Measurements from ENCODE around the gene SENP5. TPM values are rescaled to one million over a fixed set of nuclear protein-coding genes. Genes with fewer than 3 reads are reported as not detected.
"Not testable (repeated sequence)": the region's sequence is repeated elsewhere in the genome, so short reads cannot be mapped to it uniquely, and the experiment has no call there.

The SENP5 gene
- total RNA-seq, 1 experiment from 2014 or later, result 30.4 TPM

- no peak overlapping the region for H4K8ac ChIP-seq (replicated peaks; ENCODE audit: insufficient read length, low read depth, low read length)
- no peak overlapping the region for H2AFZ ChIP-seq (ENCODE audit: low read length)
- no peaks in the 10 kb centered on the region for H3K27me3 ChIP-seq (ENCODE audit: insufficient read depth, low read length)
- H3K79me2 ChIP-seq (ENCODE audit: insufficient read depth, low read length), result no peaks in the 10 kb centered on the region
- WGBS (ENCODE audit: extremely low coverage, insufficient read length, low lambda C conversion rate), result no CpG with 5 or more reads among the region's 6 CpGs
- no peaks in the 10 kb centered on the region for H3K23me2 ChIP-seq (ENCODE audit: insufficient read length, low read depth, low read length, poor library complexity, severe bottlenecking)
- Mint-ChIP-seq H3K4me3 (no peak overlapping the region), H3K27me3 (ENCODE audit: low read depth) (no peaks in the 10 kb centered on the region), H3K4me1 (no peaks in the 10 kb centered on the region), H3K9me3 (no peaks in the 10 kb centered on the region), H3K27ac (no peak overlapping the region), H3K36me3 (ENCODE audit: insufficient read depth in 1 of 3, low read depth in 3 of 3) (peaks cover 38 to 83% (median 66%) of the 10 kb centered on the region in 3 experiments)
- H3K4me2 ChIP-seq (ENCODE audit: insufficient read depth, insufficient read length, low read length), result no peak overlapping the region
- H2BK120ac ChIP-seq (ENCODE audit: low read depth, low read length, poor library complexity, severe bottlenecking), result no peak overlapping the region
- H3K4me1 ChIP-seq (ENCODE audit: insufficient read depth, low read length), result no peaks in the 10 kb centered on the region
- no peak overlapping the region for H2BK20ac ChIP-seq (ENCODE audit: low read depth, low read length, poor library complexity, severe bottlenecking)
- H3K9me3 ChIP-seq (ENCODE audit: control insufficient read depth, low read depth, low read length), result no peaks in the 10 kb centered on the region
- H2BK12ac ChIP-seq (ENCODE audit: insufficient read length, low read depth, low read length), result no peak overlapping the region
- H2BK15ac ChIP-seq (ENCODE audit: low read depth, low read length), result no peak overlapping the region
- DNase-seq, result no peak
- H3K9ac ChIP-seq (ENCODE audit: extremely low read depth, insufficient read length, low read length), result no peak overlapping the region
- no peak overlapping the region for H3K18ac ChIP-seq (ENCODE audit: insufficient read length, low read depth, low read length)
- no peaks in the 10 kb centered on the region for H3K79me1 ChIP-seq (ENCODE audit: insufficient read depth, low read depth, low read length, poor library complexity, severe bottlenecking)
- no peak overlapping the region for H3K56ac ChIP-seq (ENCODE audit: insufficient read length, low read depth, low read length)
- no peak overlapping the region for H3K27ac ChIP-seq (ENCODE audit: insufficient read length, low read depth, low read length)
- H4K5ac ChIP-seq (ENCODE audit: insufficient read length, low read depth, low read length), result no peak overlapping the region
- H2AK5ac ChIP-seq (ENCODE audit: insufficient read length, low read length), result no peak overlapping the region
- no peak for TF ChIP-seq CTCF (conservative IDR thresholded peaks at IDR 0.05)
- H3K4ac ChIP-seq (ENCODE audit: low read depth, low read length), result no peak overlapping the region
- no peak overlapping the region for H2BK5ac ChIP-seq (ENCODE audit: insufficient read length, low read length)
- H4K91ac ChIP-seq (ENCODE audit: insufficient read length, low read depth, low read length), result no peak overlapping the region
- H3T11ph ChIP-seq (ENCODE audit: low read length), result no peak overlapping the region
- no peak overlapping the region for H3K14ac ChIP-seq (ENCODE audit: insufficient read depth, low read length)
- no peak overlapping the region for H3K23ac ChIP-seq (ENCODE audit: insufficient read length, low read depth, low read length)
- H4K20me1 ChIP-seq (ENCODE audit: control insufficient read depth, insufficient read depth, insufficient read length), result no peaks in the 10 kb centered on the region
Observed at GRCh38 chr3:196821806-196822355, 45.8 kb upstream of the SENP5 start.

GRCh38 chr3:196829651-196830050, 38.1 kb upstream of the SENP5 start:
- not testable (repeated sequence) for H4K5ac ChIP-seq (ENCODE audit: insufficient read length, low read depth, low read length); H3K4ac ChIP-seq (ENCODE audit: low read depth, low read length); H3K23me2 ChIP-seq (ENCODE audit: insufficient read length, low read depth, low read length, poor library complexity, severe bottlenecking); H4K91ac ChIP-seq (ENCODE audit: insufficient read length, low read depth, low read length); H3K9me3 ChIP-seq (ENCODE audit: control insufficient read depth, low read depth, low read length); H2BK120ac ChIP-seq (ENCODE audit: low read depth, low read length, poor library complexity, severe bottlenecking); H3K4me1 Mint-ChIP-seq; H2AFZ ChIP-seq (ENCODE audit: low read length); H3K23ac ChIP-seq (ENCODE audit: insufficient read length, low read depth, low read length); H3K18ac ChIP-seq (ENCODE audit: insufficient read length, low read depth, low read length); H3K4me2 ChIP-seq (ENCODE audit: insufficient read depth, insufficient read length, low read length); H3K79me1 ChIP-seq (ENCODE audit: insufficient read depth, low read depth, low read length, poor library complexity, severe bottlenecking); DNase-seq; H4K8ac ChIP-seq (replicated peaks; ENCODE audit: insufficient read length, low read depth, low read length); H4K20me1 ChIP-seq (ENCODE audit: control insufficient read depth, insufficient read depth, insufficient read length); H3K27me3 ChIP-seq (ENCODE audit: insufficient read depth, low read length); H3K56ac ChIP-seq (ENCODE audit: insufficient read length, low read depth, low read length); H3K9me3 Mint-ChIP-seq; H2BK5ac ChIP-seq (ENCODE audit: insufficient read length, low read length); H3K9ac ChIP-seq (ENCODE audit: extremely low read depth, insufficient read length, low read length); H3K27ac ChIP-seq (ENCODE audit: insufficient read length, low read depth, low read length); H2BK12ac ChIP-seq (ENCODE audit: insufficient read length, low read depth, low read length); H3K4me1 ChIP-seq (ENCODE audit: insufficient read depth, low read length); H2BK15ac ChIP-seq (ENCODE audit: low read depth, low read length); H3K27me3 Mint-ChIP-seq (ENCODE audit: low read depth); H3K27ac Mint-ChIP-seq; H2BK20ac ChIP-seq (ENCODE audit: low read depth, low read length, poor library complexity, severe bottlenecking); H2AK5ac ChIP-seq (ENCODE audit: insufficient read length, low read length); H3K4me3 Mint-ChIP-seq; H3K79me2 ChIP-seq (ENCODE audit: insufficient read depth, low read length); H3T11ph ChIP-seq (ENCODE audit: low read length); H3K14ac ChIP-seq (ENCODE audit: insufficient read depth, low read length)
- 100% methylated on average over 2 of the region's 3 CpGs for WGBS (ENCODE audit: extremely low coverage, insufficient read length, low lambda C conversion rate)
- H3K36me3 Mint-ChIP-seq (ENCODE audit: insufficient read depth in 1 of 3, low read depth in 3 of 3), result peaks cover 8 to 49% (median 22%) of the 10 kb centered on the region in 3 experiments; a peak in 6 of 7 replicates

All from H9 (cell line).